ENCODE data around the gene PABPC1L2B.
"Not testable (repeated sequence)": the region's sequence is repeated elsewhere in the genome, so short reads cannot be mapped to it uniquely, and the experiment has no call there.

PABPC1L2B gene

GRCh38 chrX:73002733-73003132 lies at the start of gene PABPC1L2B:
PABPC1L2B (plus strand) TSS chrX:73002939; CDS start chrX:73003643, 704 bp downstream.
- H3K9me3 Mint-ChIP-seq; H3K4me3 Mint-ChIP-seq; H3K4me1 Mint-ChIP-seq (ENCODE audit: low read depth); H3K27ac Mint-ChIP-seq; H3K27me3 Mint-ChIP-seq; H3K36me3 Mint-ChIP-seq (ENCODE audit: low read depth): not testable (repeated sequence)

GRCh38 chrX:72959971-72960370 lies 42.8 kb upstream of the PABPC1L2B start:
- not testable (repeated sequence) for H3K4me1 Mint-ChIP-seq (ENCODE audit: low read depth); H3K27ac Mint-ChIP-seq; H3K9me3 Mint-ChIP-seq; H3K36me3 Mint-ChIP-seq (ENCODE audit: low read depth); H3K4me3 Mint-ChIP-seq; H3K27me3 Mint-ChIP-seq

- H3K27ac Mint-ChIP-seq; H3K36me3 Mint-ChIP-seq (ENCODE audit: low read depth); H3K9me3 Mint-ChIP-seq; H3K4me1 Mint-ChIP-seq (ENCODE audit: low read depth); H3K27me3 Mint-ChIP-seq; H3K4me3 Mint-ChIP-seq: not testable (repeated sequence)
Measured at GRCh38 chrX:72971859-72972258, 30.9 kb upstream of the PABPC1L2B start.

GRCh38 chrX:72974885-72975284 lies 27.9 kb upstream of the PABPC1L2B start:
- not testable (repeated sequence) for H3K36me3 Mint-ChIP-seq (ENCODE audit: low read depth); H3K27ac Mint-ChIP-seq; H3K4me1 Mint-ChIP-seq (ENCODE audit: low read depth); H3K9me3 Mint-ChIP-seq; H3K4me3 Mint-ChIP-seq; H3K27me3 Mint-ChIP-seq

GRCh38 chrX:72980894-72981469 lies 21.8 kb upstream of the PABPC1L2B start:
- not testable (repeated sequence) for H3K4me3 Mint-ChIP-seq; H3K27ac Mint-ChIP-seq; H3K36me3 Mint-ChIP-seq (ENCODE audit: low read depth); H3K4me1 Mint-ChIP-seq (ENCODE audit: low read depth); H3K9me3 Mint-ChIP-seq
- peaks cover 10% of the 10 kb centered on the region for H3K27me3 Mint-ChIP-seq

- H3K9me3 Mint-ChIP-seq; H3K27ac Mint-ChIP-seq; H3K36me3 Mint-ChIP-seq (ENCODE audit: low read depth); H3K4me1 Mint-ChIP-seq (ENCODE audit: low read depth); H3K4me3 Mint-ChIP-seq; H3K27me3 Mint-ChIP-seq: not testable (repeated sequence)
Measured at GRCh38 chrX:73004032-73004431, 1.3 kb downstream of the PABPC1L2B start.

GRCh38 chrX:73021361-73022092 lies 18.8 kb downstream of the PABPC1L2B start:
- H3K4me1 Mint-ChIP-seq (ENCODE audit: low read depth) = no peaks in the 10 kb centered on the region
- no peaks in the 10 kb centered on the region for H3K27me3 Mint-ChIP-seq
- H3K36me3 Mint-ChIP-seq (ENCODE audit: low read depth) = no peaks in the 10 kb centered on the region
- peaks cover 3% of the 10 kb centered on the region for H3K9me3 Mint-ChIP-seq
- H3K4me3 Mint-ChIP-seq = no peak overlapping the region
- H3K27ac Mint-ChIP-seq = no peak overlapping the region

GRCh38 chrX:73022093-73022445 lies 19.3 kb downstream of the PABPC1L2B start:
- H3K4me3 Mint-ChIP-seq; H3K27me3 Mint-ChIP-seq; H3K27ac Mint-ChIP-seq; H3K9me3 Mint-ChIP-seq; H3K4me1 Mint-ChIP-seq (ENCODE audit: low read depth); H3K36me3 Mint-ChIP-seq (ENCODE audit: low read depth): not testable (repeated sequence)

GRCh38 chrX:73028876-73029275 lies 26.1 kb downstream of the PABPC1L2B start:
- Mint-ChIP-seq H3K9me3 (peaks cover 4% of the 10 kb centered on the region), H3K4me1 (ENCODE audit: low read depth) (no peaks in the 10 kb centered on the region), H3K27me3 (no peaks in the 10 kb centered on the region), H3K36me3 (ENCODE audit: low read depth) (no peaks in the 10 kb centered on the region), H3K27ac (no peak overlapping the region), H3K4me3 (no peak overlapping the region)
